Measurements from ENCODE around the gene SGCG. TPM values are rescaled to one million over a fixed set of nuclear protein-coding genes. Genes with fewer than 3 reads are reported as not detected.

The SGCG gene
- total RNA-seq, 1 experiment from 2014 or later = not detected

DNA sequence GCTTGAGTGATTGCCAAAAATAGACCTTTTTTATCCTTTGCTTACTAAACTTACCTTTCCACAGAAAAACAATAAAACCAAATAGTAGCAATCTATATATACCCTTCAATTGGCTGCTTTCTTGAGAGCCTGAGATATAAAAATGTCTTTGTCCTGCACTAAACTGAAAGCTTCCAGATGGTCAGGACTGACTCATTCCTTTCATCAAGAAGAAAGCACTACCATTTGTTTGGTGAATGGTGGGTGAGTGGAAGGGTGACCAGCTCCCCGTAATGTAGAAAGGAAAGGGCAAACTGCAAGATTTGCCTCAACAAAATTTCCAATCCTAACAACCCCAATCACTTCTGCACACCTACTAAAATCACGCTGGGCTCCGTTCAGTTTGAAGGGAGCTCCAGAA lies 184.9 kb downstream of the SGCG start:
- BruUV-seq (replicated peaks) = no TSS peak

DNA sequence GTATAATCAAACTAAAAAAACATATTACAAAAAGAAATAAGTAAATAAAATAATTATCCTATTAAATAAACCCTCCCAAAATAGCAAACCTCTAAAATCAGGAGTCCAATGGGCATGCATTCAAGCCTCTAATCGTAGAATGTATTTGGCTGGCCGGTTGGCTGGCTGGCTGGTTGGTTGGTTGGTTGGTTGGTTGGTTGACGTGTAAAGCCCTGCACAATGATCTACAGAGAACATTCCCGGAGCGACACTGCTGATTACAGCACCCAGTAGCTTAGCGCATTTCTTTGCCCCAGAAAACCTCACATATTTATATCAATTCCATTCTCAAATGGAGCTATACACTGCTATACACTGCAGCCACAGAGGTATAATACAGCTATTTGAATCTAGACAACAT lies 187.1 kb downstream of the SGCG start:
- Mint-ChIP-seq H3K27me3 (ENCODE audit: unreplicated experiment) (no peaks in the 10 kb centered on the region), H3K4me3 (ENCODE audit: low read depth, unreplicated experiment) (no peak overlapping the region), H3K27ac (ENCODE audit: unreplicated experiment) (no peak overlapping the region), H3K36me3 (ENCODE audit: insufficient read depth, unreplicated experiment) (peaks cover 17% of the 10 kb centered on the region), H3K4me1 (ENCODE audit: low read depth, unreplicated experiment) (peaks cover 7% of the 10 kb centered on the region), H3K9me3 (ENCODE audit: low read depth, unreplicated experiment) (no peaks in the 10 kb centered on the region)
- CTCF ChIA-PET = no interaction called here
- intact Hi-C loops (cut with micrococcal nuclease; ENCODE audit: unreplicated experiment) = no loop called here
- TF ChIP-seq, protein P1, sequence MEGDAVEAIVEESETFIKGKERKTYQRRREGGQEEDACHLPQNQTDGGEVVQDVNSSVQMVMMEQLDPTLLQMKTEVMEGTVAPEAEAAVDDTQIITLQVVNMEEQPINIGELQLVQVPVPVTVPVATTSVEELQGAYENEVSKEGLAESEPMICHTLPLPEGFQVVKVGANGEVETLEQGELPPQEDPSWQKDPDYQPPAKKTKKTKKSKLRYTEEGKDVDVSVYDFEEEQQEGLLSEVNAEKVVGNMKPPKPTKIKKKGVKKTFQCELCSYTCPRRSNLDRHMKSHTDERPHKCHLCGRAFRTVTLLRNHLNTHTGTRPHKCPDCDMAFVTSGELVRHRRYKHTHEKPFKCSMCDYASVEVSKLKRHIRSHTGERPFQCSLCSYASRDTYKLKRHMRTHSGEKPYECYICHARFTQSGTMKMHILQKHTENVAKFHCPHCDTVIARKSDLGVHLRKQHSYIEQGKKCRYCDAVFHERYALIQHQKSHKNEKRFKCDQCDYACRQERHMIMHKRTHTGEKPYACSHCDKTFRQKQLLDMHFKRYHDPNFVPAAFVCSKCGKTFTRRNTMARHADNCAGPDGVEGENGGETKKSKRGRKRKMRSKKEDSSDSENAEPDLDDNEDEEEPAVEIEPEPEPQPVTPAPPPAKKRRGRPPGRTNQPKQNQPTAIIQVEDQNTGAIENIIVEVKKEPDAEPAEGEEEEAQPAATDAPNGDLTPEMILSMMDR (IDR thresholded peaks at IDR 0.05; ENCODE audit: unreplicated experiment) = no peak
- DNase-seq = no peak
- BruUV-seq (replicated peaks) = no TSS peak

More for the DNA sequence above, 184.9 kb downstream of the SGCG start:
- DNase-seq = no peak
- H3K27ac Mint-ChIP-seq (ENCODE audit: unreplicated experiment) = no peak overlapping the region
- H3K36me3 Mint-ChIP-seq (ENCODE audit: insufficient read depth, unreplicated experiment) = peaks cover 14% of the 10 kb centered on the region
- intact Hi-C loops (cut with micrococcal nuclease; ENCODE audit: unreplicated experiment) = no loop called here
- H3K4me3 Mint-ChIP-seq (ENCODE audit: low read depth, unreplicated experiment) = no peak overlapping the region
- CTCF ChIA-PET = interaction anchor here (0.5 kb wide), 1 partner anchor 466 kb away, joined by 3 read pairs; no protein-coding TSS in a partner anchor
- no peaks in the 10 kb centered on the region for H3K9me3 Mint-ChIP-seq (ENCODE audit: low read depth, unreplicated experiment)
- H3K4me1 Mint-ChIP-seq (ENCODE audit: low read depth, unreplicated experiment) = no peaks in the 10 kb centered on the region
- H3K27me3 Mint-ChIP-seq (ENCODE audit: unreplicated experiment) = no peaks in the 10 kb centered on the region
- TF ChIP-seq, protein P1 (IDR thresholded peaks at IDR 0.05; ENCODE audit: unreplicated experiment) = no peak

DNA sequence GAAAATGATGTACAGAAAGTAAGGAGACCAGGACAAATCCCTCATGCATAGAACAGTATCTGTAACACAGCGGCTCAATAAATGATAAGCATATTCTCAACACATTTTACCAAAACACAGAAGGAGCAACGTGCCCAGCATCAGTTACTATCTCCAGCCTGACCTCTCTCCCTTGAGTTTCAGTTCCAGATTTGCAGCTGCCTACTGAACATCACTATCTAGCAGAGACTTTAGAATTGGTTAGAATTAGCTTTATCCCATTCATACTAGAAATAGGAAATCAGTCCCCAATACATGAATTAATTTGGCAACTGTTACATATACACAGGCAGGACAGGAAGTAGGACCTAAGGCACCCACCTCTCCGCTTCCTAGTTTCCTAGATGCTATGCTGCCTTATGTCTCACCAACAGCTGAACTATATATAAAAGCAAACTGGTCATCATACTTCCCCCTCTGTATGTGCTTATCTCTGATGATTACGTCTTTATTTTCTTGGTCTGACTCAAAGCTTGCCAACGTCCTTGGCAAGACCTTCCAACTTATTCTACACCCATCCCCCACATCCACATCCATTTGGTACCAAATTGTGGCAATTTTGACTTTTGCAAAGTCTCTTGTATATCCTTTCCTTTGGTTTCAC lies 191.6 kb downstream of the SGCG start:
- intact Hi-C loops (cut with micrococcal nuclease; ENCODE audit: unreplicated experiment) = no loop called here
- TF ChIP-seq, protein P1 (IDR thresholded peaks at IDR 0.05; ENCODE audit: unreplicated experiment) = no peak
- CTCF ChIA-PET = no interaction called here
- no TSS peak for BruUV-seq (replicated peaks)
- Mint-ChIP-seq H3K27ac (ENCODE audit: unreplicated experiment) (no peak overlapping the region), H3K27me3 (ENCODE audit: unreplicated experiment) (no peaks in the 10 kb centered on the region), H3K9me3 (ENCODE audit: low read depth, unreplicated experiment) (no peaks in the 10 kb centered on the region), H3K4me3 (ENCODE audit: low read depth, unreplicated experiment) (no peak overlapping the region), H3K36me3 (ENCODE audit: insufficient read depth, unreplicated experiment) (peaks cover 21% of the 10 kb centered on the region), H3K4me1 (ENCODE audit: low read depth, unreplicated experiment) (peaks cover 11% of the 10 kb centered on the region)
- DNase-seq = no peak

All from Calu3 (cell line).